Neural cell (in vitro differentiated cells): ENCODE measurements around the gene UBFD1. TPM values are rescaled to one million over a fixed set of nuclear protein-coding genes. Genes with fewer than 3 reads are reported as not detected.

Experiments
- H2AFZ ChIP-seq: fragments of 200-600, 300-800 bp; sonication (generic), shearing (Covaris generic); 2 replicates; pipeline ENCODE4 v1.6.0; 2014; ENCODE audit warnings: low read depth, mild to moderate bottlenecking, antibody characterized with exemption, low read length, moderate library complexity
- H3F3A ChIP-seq: fragments of 200-600 bp; shearing (Covaris generic); 2 replicates; pipeline ENCODE4 v1.6.1; 2016; ENCODE audit warnings: mild to moderate bottlenecking, moderate library complexity, mixed read lengths, antibody characterized with exemption, low read length; ENCODE audit not compliant: insufficient read depth, poor library complexity, severe bottlenecking
- H3K27ac ChIP-seq: fragments of 200-600, 300-800 bp; sonication (generic), shearing (Covaris generic); 2 replicates; pipeline ENCODE4 v1.5.1; 2014; ENCODE audit warnings: mild to moderate bottlenecking, low read length, moderate library complexity
- H3K27me3 ChIP-seq: fragments of 300-800, 200-600 bp; sonication (generic), shearing (Covaris generic); 2 replicates; pipeline ENCODE4 v1.6.0; 2014; ENCODE audit warnings: mild to moderate bottlenecking, low read depth, low read length, moderate library complexity; ENCODE audit not compliant: insufficient read depth
- H3K36me3 ChIP-seq: fragments of 300-800, 200-600 bp; sonication (generic), shearing (Covaris generic); 2 replicates; pipeline ENCODE4 v1.5.1; 2014; ENCODE audit warnings: mild to moderate bottlenecking, antibody characterized with exemption, low read length, moderate library complexity; ENCODE audit not compliant: insufficient read depth
- H3K4me2 ChIP-seq: fragments of 300-800, 200-600 bp; sonication (generic), shearing (Covaris generic); 2 replicates; pipeline ENCODE4 v1.6.0; 2014; ENCODE audit warnings: mild to moderate bottlenecking, low read length
- H3K4me3 ChIP-seq: fragments of 300-800, 200-600 bp; sonication (generic), shearing (Covaris generic); 2 replicates; pipeline ENCODE4 v1.5.1; 2014; ENCODE audit warnings: mild to moderate bottlenecking, low read length, moderate library complexity
- H3K79me2 ChIP-seq: fragments of 200-600 bp; shearing (Covaris generic); replicated peaks from 2 replicates; pipeline ENCODE4 v1.6.0; 2014; ENCODE audit warnings: mild to moderate bottlenecking, low read length, moderate library complexity; ENCODE audit not compliant: insufficient read depth
- H3K9ac ChIP-seq: fragments of 300-800, 200-600 bp; sonication (generic), shearing (Covaris generic); 2 replicates; pipeline ENCODE4 v1.6.1; 2016; ENCODE audit warnings: mild to moderate bottlenecking, low read length, mixed read lengths
- H3K9me2 ChIP-seq: fragments of 200-600 bp; shearing (Covaris generic); 2 replicates; pipeline ENCODE4 v1.6.1; 2016; ENCODE audit warnings: mild to moderate bottlenecking, low read length, mixed read lengths; ENCODE audit not compliant: insufficient read depth
- H3K9me3 ChIP-seq: fragments of 200-600, 300-800 bp; sonication (generic), shearing (Covaris generic); 2 replicates; pipeline ENCODE4 v1.6.1; 2016; ENCODE audit warnings: mild to moderate bottlenecking, mixed run types, low read length, moderate library complexity, mixed read lengths
- H4K20me1 ChIP-seq: fragments of 200-600 bp; shearing (Covaris generic); 2 replicates; pipeline ENCODE4 v1.6.1; 2016; ENCODE audit warnings: mild to moderate bottlenecking, mixed run types; ENCODE audit not compliant: insufficient read depth
- EP300 ChIP-seq: fragments of 450-650 bp; conservative IDR thresholded peaks from 2 replicates; pipeline ENCODE4 v1.6.1; 2014; ENCODE audit warnings: antibody characterized with exemption, mild to moderate bottlenecking, moderate library complexity; ENCODE audit not compliant: poor library complexity, severe bottlenecking
- EZH2 ChIP-seq: fragments of 200-600, 300-800 bp; shearing (Covaris generic), sonication (generic); IDR thresholded peaks from 2 replicates; pipeline ENCODE4 v1.6.1; 2014; ENCODE audit warnings: antibody characterized with exemption, low read length, borderline replicate concordance, mild to moderate bottlenecking; ENCODE audit not compliant: insufficient read depth, poor library complexity, severe bottlenecking
- MXI1 ChIP-seq: fragments of 450-650 bp; conservative IDR thresholded peaks from 2 replicates; pipeline ENCODE4 v1.6.1; 2014; ENCODE audit warnings: antibody characterized with exemption, mild to moderate bottlenecking; ENCODE audit not compliant: poor library complexity, severe bottlenecking
- POLR2AphosphoS5 ChIP-seq: IDR thresholded peaks from 2 replicates; pipeline ENCODE4 v1.6.1; 2012
- RAD21 ChIP-seq: fragments of 450-650 bp; conservative IDR thresholded peaks from 2 replicates; pipeline ENCODE4 v1.6.1; 2014; ENCODE audit warnings: antibody characterized with exemption, mild to moderate bottlenecking, moderate library complexity
- REST ChIP-seq: IDR thresholded peaks from 2 replicates; pipeline ENCODE4 v1.6.1; 2012; ENCODE audit warnings: borderline replicate concordance
- SMC3 ChIP-seq: fragments of 450-650 bp; conservative IDR thresholded peaks from 2 replicates; pipeline ENCODE4 v1.6.1; 2014; ENCODE audit warnings: antibody characterized with exemption, mild to moderate bottlenecking, moderate library complexity; ENCODE audit not compliant: poor library complexity
- TAF1 ChIP-seq: IDR thresholded peaks from 2 replicates; pipeline ENCODE4 v1.6.1; 2012; ENCODE audit warnings: low read depth
- polyA plus RNA-seq: library from polyadenylated mRNA; depleted of rRNA; stranded (reverse); fragments of >200 nt; gene quantifications from 2 replicates; pipeline ENCODE4 v1.2.3, GENCODE V29; 2014
- TF ChIP-seq, protein P1 (sequence below): fragments of 450-650 bp; IDR thresholded peaks from 2 replicates; pipeline ENCODE4 v1.5.1; 2014; ENCODE audit warnings: antibody characterized with exemption, mild to moderate bottlenecking, moderate library complexity; ENCODE audit not compliant: poor library complexity, severe bottlenecking

The UBFD1 gene
- polyA plus RNA-seq, 1 donor from 2014 or later = 94.3 TPM

- H2AFZ ChIP-seq = no peak overlapping the region
- no peaks in the 10 kb centered on the region for H3K27me3 ChIP-seq
- H3K9me2 ChIP-seq = no peaks in the 10 kb centered on the region
- no peak overlapping the region for H3K27ac ChIP-seq
- H3K79me2 ChIP-seq = no peaks in the 10 kb centered on the region
- H4K20me1 ChIP-seq = no peaks in the 10 kb centered on the region
- H3K36me3 ChIP-seq = no peaks in the 10 kb centered on the region
- no peak overlapping the region for H3K9ac ChIP-seq
- no peak overlapping the region for H3K4me2 ChIP-seq
- no peaks in the 10 kb centered on the region for H3K9me3 ChIP-seq
- no peak overlapping the region for H3K4me3 ChIP-seq
- no peak for TF ChIP-seq SMC3
- no peak for TF ChIP-seq TAF1
- TF ChIP-seq MXI1 = no peak
- TF ChIP-seq REST = no peak
- no peak for TF ChIP-seq RAD21
- TF ChIP-seq EP300 = no peak
- no peak for TF ChIP-seq POLR2AphosphoS5
- TF ChIP-seq, protein P1, sequence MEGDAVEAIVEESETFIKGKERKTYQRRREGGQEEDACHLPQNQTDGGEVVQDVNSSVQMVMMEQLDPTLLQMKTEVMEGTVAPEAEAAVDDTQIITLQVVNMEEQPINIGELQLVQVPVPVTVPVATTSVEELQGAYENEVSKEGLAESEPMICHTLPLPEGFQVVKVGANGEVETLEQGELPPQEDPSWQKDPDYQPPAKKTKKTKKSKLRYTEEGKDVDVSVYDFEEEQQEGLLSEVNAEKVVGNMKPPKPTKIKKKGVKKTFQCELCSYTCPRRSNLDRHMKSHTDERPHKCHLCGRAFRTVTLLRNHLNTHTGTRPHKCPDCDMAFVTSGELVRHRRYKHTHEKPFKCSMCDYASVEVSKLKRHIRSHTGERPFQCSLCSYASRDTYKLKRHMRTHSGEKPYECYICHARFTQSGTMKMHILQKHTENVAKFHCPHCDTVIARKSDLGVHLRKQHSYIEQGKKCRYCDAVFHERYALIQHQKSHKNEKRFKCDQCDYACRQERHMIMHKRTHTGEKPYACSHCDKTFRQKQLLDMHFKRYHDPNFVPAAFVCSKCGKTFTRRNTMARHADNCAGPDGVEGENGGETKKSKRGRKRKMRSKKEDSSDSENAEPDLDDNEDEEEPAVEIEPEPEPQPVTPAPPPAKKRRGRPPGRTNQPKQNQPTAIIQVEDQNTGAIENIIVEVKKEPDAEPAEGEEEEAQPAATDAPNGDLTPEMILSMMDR = no peak
- no peak for TF ChIP-seq EZH2
- no peaks in the 10 kb centered on the region for H3F3A ChIP-seq
Measured at GRCh38 chr16:23544436-23544835, 13.1 kb upstream of the UBFD1 start.

GRCh38 chr16:23549938-23550337 is 7.6 kb upstream of the UBFD1 start:
- H4K20me1 ChIP-seq = no peaks in the 10 kb centered on the region
- no peaks in the 10 kb centered on the region for H3K9me3 ChIP-seq
- no peaks in the 10 kb centered on the region for H3K27me3 ChIP-seq
- TF ChIP-seq MXI1 (no peak), EZH2 (no peak), EP300 (no peak), POLR2AphosphoS5 (no peak), SMC3 (no peak), TAF1 (no peak), REST (no peak), RAD21 (no peak)
- TF ChIP-seq, protein P1 = no peak
- H3K36me3 ChIP-seq = no peaks in the 10 kb centered on the region
- no peaks in the 10 kb centered on the region for H3F3A ChIP-seq
- H3K4me2 ChIP-seq = no peak overlapping the region
- H3K9me2 ChIP-seq = no peaks in the 10 kb centered on the region
- H3K79me2 ChIP-seq = no peaks in the 10 kb centered on the region
- H3K9ac ChIP-seq = no peak overlapping the region
- no peak overlapping the region for H3K4me3 ChIP-seq
- H2AFZ ChIP-seq = no peak overlapping the region
- H3K27ac ChIP-seq = no peak overlapping the region
